Heart left ventricle (tissue), 13 donors: ENCODE results near the gene RFFL.

Experiments
- POLR2A ChIP-seq, 2 donors: fragments of 450-650 bp; IDR thresholded peaks; one replicate each; pipeline ENCODE4 v1.6.1; 2017; ENCODE audit warnings: antibody characterized with exemption in 2 of 2, mild to moderate bottlenecking in 2 of 2, moderate library complexity in 2 of 2
- TF ChIP-seq, protein P1 (sequence below), 12 donors: fragments of 200-600 bp; sonication (generic) in 4 of 12; IDR thresholded peaks; one replicate each; pipeline versions ENCODE4 v1.5.0 to v1.8.0; 2018 to 2022; ENCODE audit warnings: antibody characterized with exemption in 12 of 12, mild to moderate bottlenecking in 5 of 12
- donor health status: ischemic (EF 13 %, LVEDD 7.1; RV severe dilation, severe dysfunction).
- donor health status: DM: no; HTN: yes; CAD: no.
- donor health status: DM: no; HTN: no; CAD: no.
- donor health status: ischemic (EF 25% LVEDD 6.9; RV normal size, moderate dysfunction).
- donor health status: ischemic (EF 25% LVEDD 5.7; RV mildly dilated, moderate dysfunction).
- donor health status: ischemic (EF 35%, LVEDD 5.7; RV mildly dilated, moderate dysfunction).
- donor health status: nonischemic (EF 11% LVEDD 7.7; RV severe dilation, severe dysfunction).
- donor health status: DM: yes; HTN: yes; CAD: no.
- donor health status: PGD.
- donor health status: ischemic (EF 29% LVEDD 5.4; RV normal size, mild dysfunction).
- donor health status: nonischemic (EF 23%, LVEDD 6.1; RV moderate dilation, normal function).

DNA sequence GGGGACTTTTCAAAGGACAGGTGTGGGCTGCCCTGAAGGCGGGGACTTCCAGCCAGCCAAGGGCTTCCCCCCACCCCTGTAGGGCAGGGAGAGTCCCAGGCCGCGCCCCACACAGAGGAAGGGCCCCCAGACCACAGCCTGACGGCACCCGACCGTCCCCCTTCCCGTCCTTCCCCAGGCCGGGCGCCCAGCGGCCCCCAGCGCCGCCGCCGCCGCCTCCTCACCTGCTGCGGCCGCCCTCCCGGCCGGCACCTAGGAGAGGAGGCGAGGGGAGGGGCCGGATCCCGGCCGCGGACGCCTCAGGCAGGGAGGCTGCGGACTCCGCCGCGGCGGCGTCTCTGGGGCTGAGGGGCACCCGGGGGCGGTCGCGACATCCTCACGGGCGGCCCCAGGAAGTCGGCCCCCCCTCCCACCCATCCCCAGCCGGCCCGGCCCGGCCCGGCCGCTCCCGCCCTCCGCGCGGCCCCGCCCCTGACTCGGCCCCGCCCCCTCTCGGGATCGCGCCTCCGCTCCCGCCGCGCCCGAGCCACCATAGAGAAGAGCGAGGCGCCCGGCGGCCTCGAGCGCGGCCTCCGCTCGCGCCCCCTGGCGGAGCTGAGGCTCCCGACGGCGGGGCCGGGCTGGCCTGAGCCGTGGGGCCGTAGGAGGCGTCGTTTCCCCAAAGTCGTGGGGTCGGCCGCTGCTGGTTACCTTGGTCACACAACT lies 25.5 kb upstream of the RFFL start:
- TF ChIP-seq, protein P1, sequence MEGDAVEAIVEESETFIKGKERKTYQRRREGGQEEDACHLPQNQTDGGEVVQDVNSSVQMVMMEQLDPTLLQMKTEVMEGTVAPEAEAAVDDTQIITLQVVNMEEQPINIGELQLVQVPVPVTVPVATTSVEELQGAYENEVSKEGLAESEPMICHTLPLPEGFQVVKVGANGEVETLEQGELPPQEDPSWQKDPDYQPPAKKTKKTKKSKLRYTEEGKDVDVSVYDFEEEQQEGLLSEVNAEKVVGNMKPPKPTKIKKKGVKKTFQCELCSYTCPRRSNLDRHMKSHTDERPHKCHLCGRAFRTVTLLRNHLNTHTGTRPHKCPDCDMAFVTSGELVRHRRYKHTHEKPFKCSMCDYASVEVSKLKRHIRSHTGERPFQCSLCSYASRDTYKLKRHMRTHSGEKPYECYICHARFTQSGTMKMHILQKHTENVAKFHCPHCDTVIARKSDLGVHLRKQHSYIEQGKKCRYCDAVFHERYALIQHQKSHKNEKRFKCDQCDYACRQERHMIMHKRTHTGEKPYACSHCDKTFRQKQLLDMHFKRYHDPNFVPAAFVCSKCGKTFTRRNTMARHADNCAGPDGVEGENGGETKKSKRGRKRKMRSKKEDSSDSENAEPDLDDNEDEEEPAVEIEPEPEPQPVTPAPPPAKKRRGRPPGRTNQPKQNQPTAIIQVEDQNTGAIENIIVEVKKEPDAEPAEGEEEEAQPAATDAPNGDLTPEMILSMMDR (IDR thresholded peaks at IDR 0.05), result peak; percentile 66 to 96 (median 84)
- TF ChIP-seq POLR2A (IDR thresholded peaks at IDR 0.05), result peak in 1 of 2 donors; percentile 53
